NCI-H1417 (cell line): ENCODE data around the gene IL12RB2.
"Not testable (repeated sequence)": the region's sequence is repeated elsewhere in the genome, so short reads cannot be mapped to it uniquely, and the experiment has no call there.

Source experiments
- DNase-seq, 3 experiments: peaks; one replicate each; lab custom pipeline; 2025; lab: John Stamatoyannopoulos, UW

The IL12RB2 gene

DNA sequence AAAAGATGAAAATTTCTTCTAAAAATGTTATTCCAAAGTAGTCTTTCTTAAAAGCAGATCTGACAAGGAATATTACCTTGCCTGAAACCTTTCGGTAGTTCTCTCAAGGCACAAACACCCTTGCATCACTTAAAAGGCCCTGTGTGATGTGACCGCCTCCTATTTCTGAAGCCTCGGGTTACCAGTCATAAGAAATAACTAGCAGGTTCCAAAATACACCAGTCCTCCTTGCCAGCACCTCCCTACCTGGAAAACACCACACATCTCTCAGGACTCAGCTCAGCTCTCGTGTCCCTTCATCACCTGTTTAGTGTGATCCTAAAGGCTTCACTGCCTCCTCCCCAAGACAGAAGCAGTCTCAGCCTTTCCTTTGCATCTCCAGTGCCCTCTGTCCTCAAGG lies 86.9 kb downstream of the IL12RB2 start:
- no peak for DNase-seq

DNA sequence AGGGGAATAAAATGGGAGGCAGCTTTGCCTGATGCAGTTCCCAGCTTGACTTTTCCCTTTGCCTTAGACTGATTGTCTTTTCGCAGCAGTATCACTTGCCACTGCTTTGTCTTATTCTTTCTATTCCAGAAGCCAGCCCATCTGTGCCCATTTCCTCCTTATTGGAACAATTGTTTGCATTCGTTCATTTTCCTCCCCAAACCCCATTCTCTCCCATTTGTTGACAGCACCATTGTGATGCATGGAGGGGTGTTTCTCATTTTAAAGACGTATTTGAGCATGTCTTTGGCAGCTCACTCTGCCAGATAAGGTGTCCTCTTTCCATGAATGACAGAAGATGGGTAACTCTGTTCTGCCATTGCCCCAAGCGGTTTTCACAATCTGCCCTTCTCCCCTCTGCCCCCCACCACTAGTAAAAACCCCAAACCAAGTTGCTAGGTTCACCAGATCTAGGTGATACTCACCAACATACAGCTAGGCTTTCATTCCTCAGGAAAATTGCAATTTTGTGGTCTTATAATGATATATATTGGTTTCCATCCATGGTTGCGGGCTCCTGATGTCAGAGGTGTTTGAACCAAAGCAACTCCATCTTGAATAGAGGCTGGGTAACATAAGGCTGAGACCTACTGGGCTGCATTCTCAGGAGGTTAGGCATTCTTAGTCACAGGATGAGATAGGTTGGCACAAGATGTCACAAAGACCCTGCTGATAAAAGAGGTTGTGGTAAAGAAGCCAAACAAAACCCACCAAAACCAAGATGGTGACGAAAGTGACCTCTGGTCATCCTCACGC lies 91.7 kb downstream of the IL12RB2 start:
- no peak for DNase-seq

- DNase-seq, result not testable (repeated sequence)
Observed at GRCh38 chr1:67400029-67400786, 92.5 kb downstream of the IL12RB2 start.

- no peak for DNase-seq
Observed at GRCh38 chr1:67401443-67401842, 93.8 kb downstream of the IL12RB2 start.

GRCh38 chr1:67404212-67404620 lies 96.5 kb downstream of the IL12RB2 start:
- DNase-seq, result no peak

DNA sequence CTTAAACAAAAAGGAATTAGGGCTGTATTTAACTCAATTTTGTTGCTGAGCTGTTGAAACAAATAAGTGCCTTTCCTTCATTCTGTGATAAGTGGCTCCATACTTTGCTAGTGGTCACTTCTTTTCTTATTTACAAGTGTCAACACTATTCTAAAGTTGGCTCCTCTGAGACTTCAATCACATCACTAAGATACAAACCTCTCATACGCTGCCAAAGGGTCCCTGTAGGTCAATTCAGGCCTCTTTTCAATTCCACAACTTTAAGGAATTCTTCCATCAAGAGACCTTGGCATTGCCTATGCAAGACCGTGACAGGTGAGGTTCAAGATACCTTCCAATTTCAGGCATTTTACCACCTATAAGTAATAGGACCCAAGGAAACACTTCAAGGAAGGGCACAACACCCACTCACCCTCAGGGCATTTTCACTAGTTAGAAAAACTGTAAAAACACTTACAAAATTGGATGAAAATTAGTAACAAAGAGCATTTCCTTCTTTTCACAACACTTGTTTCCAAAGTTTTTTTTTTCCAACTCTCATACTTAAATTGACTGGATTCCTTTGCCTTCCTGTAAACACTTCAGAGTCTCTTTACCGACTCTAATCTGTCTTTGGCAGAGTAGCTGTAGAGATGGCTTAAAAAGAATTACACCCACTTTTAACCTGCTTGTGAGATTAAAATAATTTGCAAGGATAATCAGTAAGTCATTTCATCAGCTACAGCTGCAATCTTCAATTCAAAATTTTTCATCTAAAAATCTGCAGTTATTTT lies 98.0 kb downstream of the IL12RB2 start:
- no peak for DNase-seq

DNA sequence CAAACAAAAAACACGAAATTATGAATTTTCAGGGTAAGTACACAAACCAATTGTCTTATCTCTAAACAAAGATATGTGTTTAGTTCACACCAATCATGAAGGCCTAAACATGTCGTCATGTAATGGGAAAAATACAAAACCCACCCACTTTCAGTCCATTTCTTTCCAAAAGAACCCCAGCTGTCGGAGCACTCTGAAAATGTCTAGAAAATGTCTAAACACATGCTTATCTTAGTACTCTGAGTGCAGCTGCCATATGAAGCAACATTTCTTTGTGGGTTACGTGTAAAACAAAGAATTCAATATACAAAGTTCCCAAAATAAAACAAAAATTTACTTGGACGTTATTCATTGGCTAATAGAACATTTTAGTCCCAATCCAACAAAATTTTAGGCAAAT lies 99.8 kb downstream of the IL12RB2 start:
- DNase-seq, result no peak

DNA sequence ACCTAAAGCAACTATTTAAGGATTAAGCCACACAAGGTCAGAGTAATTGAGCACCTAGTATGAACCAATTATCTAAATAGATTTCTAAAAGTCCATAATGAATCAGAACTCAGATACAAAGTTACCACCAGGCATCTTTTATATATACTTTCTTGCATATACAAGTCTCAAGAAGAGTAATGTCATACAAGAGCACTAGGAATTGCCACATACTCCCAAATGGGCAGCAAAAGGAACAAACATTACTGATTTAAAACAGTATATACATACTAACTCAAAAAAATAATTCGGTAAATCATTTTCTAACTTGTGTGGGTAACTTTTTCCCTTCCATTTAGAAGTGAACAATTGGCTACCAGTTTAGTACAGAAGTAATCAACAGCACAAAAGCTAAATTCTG lies 100.5 kb downstream of the IL12RB2 start:
- DNase-seq, result no peak

DNA sequence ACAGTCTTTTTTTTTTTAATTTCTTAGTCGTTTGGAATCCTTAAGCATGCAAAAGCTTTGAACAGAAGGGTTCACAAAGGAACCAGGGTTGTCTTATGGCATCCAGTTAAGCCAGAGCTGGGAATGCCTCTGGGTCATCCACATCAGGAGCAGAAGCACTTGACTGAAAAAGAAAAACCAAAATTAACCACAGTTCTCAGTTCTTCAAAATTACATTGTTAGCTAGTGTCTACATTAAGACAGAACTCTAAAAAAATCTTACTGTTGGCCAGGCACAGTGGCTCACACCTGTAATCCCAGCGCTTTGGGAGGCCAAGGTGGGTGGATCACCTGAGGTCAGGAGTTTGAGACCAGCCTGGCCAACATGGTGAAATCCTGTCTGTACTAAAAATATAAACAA lies 105.4 kb downstream of the IL12RB2 start:
- DNase-seq, result not testable (repeated sequence)

DNA sequence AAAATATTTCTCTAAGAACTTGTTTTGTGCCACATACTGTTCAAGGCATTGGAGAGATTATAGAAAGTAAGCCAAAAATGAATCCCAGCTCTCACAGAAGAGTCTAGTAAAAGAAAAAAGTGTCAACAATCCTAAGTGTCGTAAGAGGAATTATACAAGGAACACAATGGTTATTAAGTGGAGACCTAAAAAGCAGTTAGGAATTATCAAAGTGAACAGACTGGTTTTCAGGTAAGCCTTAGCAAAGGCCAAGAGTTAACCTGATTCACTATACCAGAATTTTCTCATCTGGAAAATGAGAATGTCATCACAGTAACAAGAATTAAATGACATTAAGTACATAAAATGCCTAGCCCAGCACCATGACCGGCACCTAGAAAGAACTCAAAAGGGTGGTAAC lies 106.9 kb downstream of the IL12RB2 start:
- no peak for DNase-seq

- no peak for DNase-seq
Observed at GRCh38 chr1:67415041-67415440, 107.4 kb downstream of the IL12RB2 start.

- not testable (repeated sequence) for DNase-seq
Observed at GRCh38 chr1:67417733-67418132, 110.1 kb downstream of the IL12RB2 start.

- DNase-seq, result no peak
Observed at GRCh38 chr1:67418839-67419586, 111.3 kb downstream of the IL12RB2 start.

- DNase-seq, result no peak
Observed at GRCh38 chr1:67420835-67421492, 113.3 kb downstream of the IL12RB2 start.

DNA sequence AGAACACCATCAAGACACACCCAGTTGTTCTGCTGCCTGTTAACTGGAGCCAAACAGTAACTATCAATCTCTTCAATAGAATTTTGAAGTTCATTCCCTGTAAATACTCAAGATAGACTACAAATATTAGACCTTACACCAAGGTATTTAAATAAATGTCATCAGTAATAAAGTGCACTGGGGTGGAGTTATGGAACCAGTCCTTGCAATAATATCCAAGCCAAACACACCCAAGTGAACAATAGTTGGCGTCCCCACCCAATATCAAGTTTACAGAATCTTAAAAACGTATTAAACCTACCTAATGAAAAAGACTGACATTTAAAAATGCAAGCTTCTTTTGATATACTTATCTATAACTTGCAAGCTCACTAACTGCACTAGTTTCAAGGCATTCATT lies 119.8 kb downstream of the IL12RB2 start:
- no peak for DNase-seq

DNA sequence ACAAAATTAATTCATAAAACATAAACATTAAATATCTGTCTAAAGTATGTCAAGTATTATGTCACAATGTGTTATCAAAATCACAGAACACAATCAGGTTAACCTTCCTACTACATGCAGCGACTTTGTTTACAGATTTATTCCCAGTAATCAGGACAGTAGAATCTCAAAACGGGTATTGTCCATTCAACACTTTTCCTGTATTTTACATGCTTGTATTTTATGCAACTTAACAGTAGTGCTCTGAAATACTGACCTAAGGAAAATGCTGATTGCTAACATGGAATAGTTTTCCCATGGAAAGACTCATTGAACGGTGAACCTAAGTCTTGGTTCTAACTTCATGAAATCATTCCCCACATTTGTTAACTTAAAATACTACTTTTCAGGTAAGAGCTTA lies 120.3 kb downstream of the IL12RB2 start:
- DNase-seq, result no peak

GRCh38 chr1:67429011-67429527 lies 121.4 kb downstream of the IL12RB2 start:
- peak in 2 of 3 experiments; percentile 64 to 70 for DNase-seq

- peak; percentile 28 to 80 (median 76) for DNase-seq
Observed at GRCh38 chr1:67429528-67430357, 122.1 kb downstream of the IL12RB2 start.

DNA sequence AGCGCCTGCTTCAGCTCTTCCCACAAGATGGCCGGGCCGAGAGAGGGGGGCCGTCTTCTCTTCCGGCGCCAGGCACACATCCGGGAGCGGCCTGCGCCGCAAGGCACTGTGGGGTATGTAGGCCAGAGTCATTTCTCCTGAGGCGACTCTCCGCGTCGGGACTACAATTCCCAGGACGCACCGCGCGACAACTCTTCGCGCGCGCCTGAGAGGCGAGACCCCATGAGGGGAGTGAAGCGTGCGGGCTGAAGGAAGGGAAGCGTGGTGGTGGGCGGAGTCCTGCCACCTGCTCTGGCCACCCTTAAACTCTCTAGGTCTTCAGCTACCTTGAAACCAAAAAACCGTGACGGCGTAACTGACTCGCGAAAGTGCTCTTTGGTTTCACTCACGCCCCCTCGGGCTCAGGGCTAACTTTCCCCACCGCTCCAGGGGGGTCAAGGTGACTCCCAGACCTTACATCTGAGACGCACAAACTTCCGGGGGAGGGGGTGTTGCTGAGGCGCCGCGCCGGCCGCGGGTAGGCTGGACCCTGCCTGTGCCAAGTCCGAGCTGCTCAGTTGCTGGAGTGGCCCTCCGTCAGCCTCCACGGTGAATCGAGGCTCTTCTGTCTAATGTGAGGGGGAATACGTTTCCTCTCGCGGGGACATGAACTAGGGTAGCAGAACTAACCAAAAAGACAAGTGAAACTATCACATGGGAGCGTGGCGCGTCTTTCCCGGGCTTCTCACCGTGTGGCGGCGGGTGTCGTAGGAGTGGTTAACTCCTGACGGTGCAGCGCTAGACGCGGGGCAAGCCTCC lies 122.9 kb downstream of the IL12RB2 start, which contains the start of gene SERBP1:
SERBP1 (minus strand) TSS at position 45 of the 798 bp plus-strand sequence. CDS start 102 bp downstream, outside the sequence.
- DNase-seq, result peak; percentile 98 to 99 (median 98)
